Measurements from ENCODE around the gene ENTPD3.

Gene ENTPD3, protein sequence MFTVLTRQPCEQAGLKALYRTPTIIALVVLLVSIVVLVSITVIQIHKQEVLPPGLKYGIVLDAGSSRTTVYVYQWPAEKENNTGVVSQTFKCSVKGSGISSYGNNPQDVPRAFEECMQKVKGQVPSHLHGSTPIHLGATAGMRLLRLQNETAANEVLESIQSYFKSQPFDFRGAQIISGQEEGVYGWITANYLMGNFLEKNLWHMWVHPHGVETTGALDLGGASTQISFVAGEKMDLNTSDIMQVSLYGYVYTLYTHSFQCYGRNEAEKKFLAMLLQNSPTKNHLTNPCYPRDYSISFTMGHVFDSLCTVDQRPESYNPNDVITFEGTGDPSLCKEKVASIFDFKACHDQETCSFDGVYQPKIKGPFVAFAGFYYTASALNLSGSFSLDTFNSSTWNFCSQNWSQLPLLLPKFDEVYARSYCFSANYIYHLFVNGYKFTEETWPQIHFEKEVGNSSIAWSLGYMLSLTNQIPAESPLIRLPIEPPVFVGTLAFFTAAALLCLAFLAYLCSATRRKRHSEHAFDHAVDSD

GRCh38 chr3:40387001-40387894 is at the start of gene ENTPD3:
TSS of gene ENTPD3 (plus strand) at chr3:40387184. CDS start at chr3:40388058, 874 bp downstream.
- Histone ChIP-seq H3K4me3 (ENCODE audit: low read depth, low read length) (peak within 1 kb of the TSS; percentile 87), H3K36me3 (ENCODE audit: control insufficient read depth, insufficient read depth, low read length) (no peaks in the 10 kb centered on the region), H3K27me3 (ENCODE audit: control insufficient read depth, insufficient read depth, low read length) (peaks cover 43% of the 10 kb centered on the region), H3K4me1 (ENCODE audit: control insufficient read depth, insufficient read depth, low read length) (peaks cover 6% of the 10 kb centered on the region), H3K9ac (ENCODE audit: low read depth, low read length) (peak within 1 kb of the TSS; percentile 37), H3K9me3 (ENCODE audit: control insufficient read depth, insufficient read depth, low read length) (no peaks in the 10 kb centered on the region)

GRCh38 chr3:40339871-40340270 is 47.1 kb upstream of the ENTPD3 start:
- H3K4me3 ChIP-seq (ENCODE audit: low read depth, low read length), result no peak overlapping the region
- no peak overlapping the region for H3K9ac ChIP-seq (ENCODE audit: low read depth, low read length)
- no peaks in the 10 kb centered on the region for H3K36me3 ChIP-seq (ENCODE audit: control insufficient read depth, insufficient read depth, low read length)
- no peaks in the 10 kb centered on the region for H3K4me1 ChIP-seq (ENCODE audit: control insufficient read depth, insufficient read depth, low read length)
- H3K9me3 ChIP-seq (ENCODE audit: control insufficient read depth, insufficient read depth, low read length), result no peaks in the 10 kb centered on the region
- no peaks in the 10 kb centered on the region for H3K27me3 ChIP-seq (ENCODE audit: control insufficient read depth, insufficient read depth, low read length)

DNA sequence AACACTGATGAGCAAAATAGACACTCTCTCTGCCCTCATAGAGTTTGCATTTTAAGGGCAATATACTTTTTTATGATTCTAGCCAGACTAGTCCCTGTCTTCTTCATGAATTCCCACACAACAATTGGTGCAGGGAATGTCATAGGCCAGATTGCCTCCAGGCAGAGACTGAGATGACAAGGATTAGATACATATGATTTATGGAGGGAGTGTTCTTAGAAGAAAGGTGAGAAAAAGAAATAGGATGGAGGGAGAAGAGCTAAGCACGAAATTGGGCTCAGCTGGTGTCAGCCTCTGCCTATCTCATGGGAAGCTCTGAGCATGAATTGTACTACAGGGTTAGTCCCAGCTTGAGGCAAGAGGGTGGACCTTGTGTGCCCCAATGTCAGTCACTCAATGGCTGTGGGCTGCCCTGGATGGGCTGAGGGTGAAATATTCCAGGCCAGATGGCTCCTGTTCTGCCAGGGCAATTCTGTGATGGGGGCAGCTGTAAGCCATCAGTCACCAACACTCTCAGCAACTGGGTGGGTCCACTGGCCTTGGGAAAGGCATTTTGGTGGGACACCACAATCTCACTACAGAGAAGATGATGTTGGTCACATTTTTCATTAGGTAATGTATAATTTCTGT is 46.3 kb upstream of the ENTPD3 start:
- Histone ChIP-seq H3K9ac (ENCODE audit: low read depth, low read length) (no peak overlapping the region), H3K4me1 (ENCODE audit: control insufficient read depth, insufficient read depth, low read length) (no peaks in the 10 kb centered on the region), H3K4me3 (ENCODE audit: low read depth, low read length) (no peak overlapping the region), H3K9me3 (ENCODE audit: control insufficient read depth, insufficient read depth, low read length) (no peaks in the 10 kb centered on the region), H3K27me3 (ENCODE audit: control insufficient read depth, insufficient read depth, low read length) (no peaks in the 10 kb centered on the region), H3K36me3 (ENCODE audit: control insufficient read depth, insufficient read depth, low read length) (no peaks in the 10 kb centered on the region)

GRCh38 chr3:40341671-40342070 is 45.3 kb upstream of the ENTPD3 start:
- no peaks in the 10 kb centered on the region for H3K27me3 ChIP-seq (ENCODE audit: control insufficient read depth, insufficient read depth, low read length)
- no peak overlapping the region for H3K9ac ChIP-seq (ENCODE audit: low read depth, low read length)
- no peak overlapping the region for H3K4me3 ChIP-seq (ENCODE audit: low read depth, low read length)
- H3K4me1 ChIP-seq (ENCODE audit: control insufficient read depth, insufficient read depth, low read length), result no peaks in the 10 kb centered on the region
- no peaks in the 10 kb centered on the region for H3K36me3 ChIP-seq (ENCODE audit: control insufficient read depth, insufficient read depth, low read length)
- H3K9me3 ChIP-seq (ENCODE audit: control insufficient read depth, insufficient read depth, low read length), result no peaks in the 10 kb centered on the region

- no peaks in the 10 kb centered on the region for H3K36me3 ChIP-seq (ENCODE audit: control insufficient read depth, insufficient read depth, low read length)
- H3K9me3 ChIP-seq (ENCODE audit: control insufficient read depth, insufficient read depth, low read length), result no peaks in the 10 kb centered on the region
- H3K9ac ChIP-seq (ENCODE audit: low read depth, low read length), result no peak overlapping the region
Measured at GRCh38 chr3:40350529-40350928, 36.5 kb upstream of the ENTPD3 start.

GRCh38 chr3:40355410-40355809 is 31.6 kb upstream of the ENTPD3 start:
- H3K4me1 ChIP-seq (ENCODE audit: control insufficient read depth, insufficient read depth, low read length), result no peaks in the 10 kb centered on the region

More at GRCh38 chr3:40350529-40350928, 36.5 kb upstream of the ENTPD3 start:
- Histone ChIP-seq H3K4me3 (ENCODE audit: low read depth, low read length) (no peak overlapping the region), H3K4me1 (ENCODE audit: control insufficient read depth, insufficient read depth, low read length) (no peaks in the 10 kb centered on the region), H3K27me3 (ENCODE audit: control insufficient read depth, insufficient read depth, low read length) (no peaks in the 10 kb centered on the region)

GRCh38 chr3:40358454-40358853 is 28.5 kb upstream of the ENTPD3 start:
- no peaks in the 10 kb centered on the region for H3K36me3 ChIP-seq (ENCODE audit: control insufficient read depth, insufficient read depth, low read length)

More at GRCh38 chr3:40355410-40355809, 31.6 kb upstream of the ENTPD3 start:
- Histone ChIP-seq H3K27me3 (ENCODE audit: control insufficient read depth, insufficient read depth, low read length) (no peaks in the 10 kb centered on the region), H3K4me3 (ENCODE audit: low read depth, low read length) (no peak overlapping the region), H3K9ac (ENCODE audit: low read depth, low read length) (no peak overlapping the region), H3K36me3 (ENCODE audit: control insufficient read depth, insufficient read depth, low read length) (no peaks in the 10 kb centered on the region), H3K9me3 (ENCODE audit: control insufficient read depth, insufficient read depth, low read length) (no peaks in the 10 kb centered on the region)

DNA sequence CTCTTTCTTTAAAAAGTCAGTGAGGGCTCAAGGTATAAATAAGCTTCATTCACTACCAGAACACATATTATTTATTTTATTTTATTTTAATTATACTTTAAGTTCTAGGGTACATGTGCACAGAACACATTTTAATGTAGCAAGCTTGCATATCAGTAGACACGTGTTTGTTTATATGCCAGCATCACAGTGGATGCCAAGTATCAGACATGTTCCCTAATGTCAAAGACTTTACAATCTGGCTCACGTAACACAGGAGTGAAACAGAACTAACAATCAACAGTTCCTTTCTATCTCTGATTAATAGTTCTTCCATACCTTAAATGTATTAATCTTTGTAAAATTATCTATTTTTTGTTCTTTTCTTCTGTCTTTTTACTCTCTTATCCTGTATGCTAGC is 23.3 kb upstream of the ENTPD3 start:
- H3K4me1 ChIP-seq (ENCODE audit: control insufficient read depth, insufficient read depth, low read length), result no peaks in the 10 kb centered on the region
- H3K9ac ChIP-seq (ENCODE audit: low read depth, low read length), result no peak overlapping the region
- H3K4me3 ChIP-seq (ENCODE audit: low read depth, low read length), result no peak overlapping the region
- H3K27me3 ChIP-seq (ENCODE audit: control insufficient read depth, insufficient read depth, low read length), result no peaks in the 10 kb centered on the region
- no peaks in the 10 kb centered on the region for H3K9me3 ChIP-seq (ENCODE audit: control insufficient read depth, insufficient read depth, low read length)
- no peaks in the 10 kb centered on the region for H3K36me3 ChIP-seq (ENCODE audit: control insufficient read depth, insufficient read depth, low read length)

More at GRCh38 chr3:40358454-40358853, 28.5 kb upstream of the ENTPD3 start:
- H3K4me3 ChIP-seq (ENCODE audit: low read depth, low read length), result no peak overlapping the region
- no peaks in the 10 kb centered on the region for H3K27me3 ChIP-seq (ENCODE audit: control insufficient read depth, insufficient read depth, low read length)
- H3K9ac ChIP-seq (ENCODE audit: low read depth, low read length), result no peak overlapping the region
- no peaks in the 10 kb centered on the region for H3K9me3 ChIP-seq (ENCODE audit: control insufficient read depth, insufficient read depth, low read length)
- no peaks in the 10 kb centered on the region for H3K4me1 ChIP-seq (ENCODE audit: control insufficient read depth, insufficient read depth, low read length)

GRCh38 chr3:40366203-40367162 is 20.5 kb upstream of the ENTPD3 start:
- Histone ChIP-seq H3K9ac (ENCODE audit: low read depth, low read length) (no peak overlapping the region), H3K9me3 (ENCODE audit: control insufficient read depth, insufficient read depth, low read length) (no peaks in the 10 kb centered on the region), H3K36me3 (ENCODE audit: control insufficient read depth, insufficient read depth, low read length) (no peaks in the 10 kb centered on the region), H3K4me3 (ENCODE audit: low read depth, low read length) (no peak overlapping the region), H3K4me1 (ENCODE audit: control insufficient read depth, insufficient read depth, low read length) (no peaks in the 10 kb centered on the region), H3K27me3 (ENCODE audit: control insufficient read depth, insufficient read depth, low read length) (no peaks in the 10 kb centered on the region)

DNA sequence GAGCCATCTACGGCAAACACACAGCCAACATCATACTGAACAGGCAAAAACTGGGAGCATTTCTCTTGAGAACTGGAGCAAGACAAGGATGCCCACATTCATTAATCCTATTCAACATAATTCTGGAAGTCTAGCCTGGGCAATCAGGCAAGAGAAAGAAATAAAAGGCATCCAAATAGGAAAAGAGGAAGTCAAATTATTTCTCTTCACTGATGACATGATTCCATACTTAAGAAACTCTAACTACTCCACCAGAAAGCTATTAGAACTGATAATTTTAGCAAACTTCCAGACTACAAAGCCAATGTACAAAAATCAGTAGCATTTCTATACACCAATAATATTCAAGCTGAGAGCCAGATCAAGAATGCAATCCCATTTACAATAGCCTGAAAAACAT is 17.3 kb upstream of the ENTPD3 start:
- no peaks in the 10 kb centered on the region for H3K9me3 ChIP-seq (ENCODE audit: control insufficient read depth, insufficient read depth, low read length)
- no peaks in the 10 kb centered on the region for H3K36me3 ChIP-seq (ENCODE audit: control insufficient read depth, insufficient read depth, low read length)
- no peak overlapping the region for H3K9ac ChIP-seq (ENCODE audit: low read depth, low read length)
- no peak overlapping the region for H3K4me3 ChIP-seq (ENCODE audit: low read depth, low read length)
- no peaks in the 10 kb centered on the region for H3K4me1 ChIP-seq (ENCODE audit: control insufficient read depth, insufficient read depth, low read length)
- no peaks in the 10 kb centered on the region for H3K27me3 ChIP-seq (ENCODE audit: control insufficient read depth, insufficient read depth, low read length)
